PC-9 (cell line): ENCODE measurements around the gene GRAP2. TPM values are rescaled to one million over a fixed set of nuclear protein-coding genes. Genes with fewer than 3 reads are reported as not detected.
A peak's percentile ranks its signal among the peaks of the same experiment; 100 is the strongest.

Experiments
- BruUV-seq: library from RNA; stranded (reverse); fragments of 400-500 nt; replicated peaks from 2 replicates; lab custom pipeline; 2021; lab: Mats Ljungman, UMichigan
- CTCF ChIA-PET: fragments of 300-600 bp; sonication (Branson Sonifier 250); formaldehyde crosslinking; loops from one replicate; lab custom pipeline; 2022; ENCODE audit warnings: antibody characterized with exemption; lab: Charles Lee
- POLR2A ChIA-PET: fragments of 300-600 bp; sonication (Branson Sonifier 250); formaldehyde crosslinking; loops from one replicate; lab custom pipeline; 2022; ENCODE audit warnings: antibody characterized with exemption; ENCODE audit not compliant: unreplicated experiment; lab: Charles Lee
- DNase-seq, 2 experiments: peaks; one replicate each; pipeline versions ENCODE4 v3.0.0 to v3.0.0-alpha.2; 2015 to 2022; ENCODE audit warnings: mixed read lengths in 1 of 2
- H2AFZ ChIP-seq: fragments of 200-600 bp; sonication (generic); 2 replicates; pipeline ENCODE4 v1.8.1; 2017; ENCODE audit warnings: antibody characterized with exemption
- H3F3A ChIP-seq: fragments of 200-600 bp; sonication (generic); 2 replicates; pipeline ENCODE4 v1.8.1; 2017; ENCODE audit warnings: antibody characterized with exemption, mild to moderate bottlenecking, low read depth; ENCODE audit not compliant: insufficient read depth
- H3K27ac ChIP-seq: fragments of 200-600 bp; sonication (generic); 2 replicates; pipeline ENCODE4 v1.6.1; 2016; ENCODE audit warnings: mixed run types
- H3K27me3 ChIP-seq: fragments of 200-600 bp; sonication (generic); 2 replicates; pipeline ENCODE4 v1.6.1; 2016; ENCODE audit warnings: low read depth, mixed run types; ENCODE audit not compliant: insufficient read depth
- H3K36me3 ChIP-seq: fragments of 200-600 bp; sonication (generic); 2 replicates; pipeline ENCODE4 v1.6.1; 2016; ENCODE audit warnings: low read depth, mixed run types
- H3K4me1 ChIP-seq: fragments of 200-600 bp; sonication (generic); replicated peaks from 2 replicates; pipeline ENCODE4 v1.6.1; 2016; ENCODE audit warnings: mixed run types; ENCODE audit not compliant: insufficient read depth
- H3K4me2 ChIP-seq: fragments of 200-600 bp; sonication (generic); 2 replicates; pipeline ENCODE4 v1.6.1; 2017; ENCODE audit warnings: mixed run types
- H3K4me3 ChIP-seq: fragments of 200-600 bp; sonication (generic); 2 replicates; pipeline ENCODE4 v1.6.1; 2016; ENCODE audit warnings: mixed run types
- H3K79me2 ChIP-seq: fragments of 200-600 bp; sonication (generic); 2 replicates; pipeline ENCODE4 v1.6.1; 2017; ENCODE audit warnings: low read depth, mixed run types
- H3K9me2 ChIP-seq: fragments of 200-600 bp; sonication (generic); 2 replicates; pipeline ENCODE4 v1.8.1; 2017; ENCODE audit warnings: mild to moderate bottlenecking; ENCODE audit not compliant: insufficient read depth
- H3K9me3 ChIP-seq: fragments of 200-600 bp; sonication (generic); 2 replicates; pipeline ENCODE4 v1.8.1; 2016; ENCODE audit warnings: low read depth; ENCODE audit not compliant: insufficient read depth
- H4K20me1 ChIP-seq: fragments of 200-600 bp; sonication (generic); 2 replicates; pipeline ENCODE4 v1.8.1; 2017; ENCODE audit not compliant: insufficient read depth
- CTCF ChIP-seq: fragments of 200-600 bp; sonication (generic); conservative IDR thresholded peaks from 2 replicates; pipeline ENCODE4 v1.6.1; 2017; ENCODE audit warnings: mixed run types, antibody characterized with exemption, mild to moderate bottlenecking, moderate library complexity
- EZH2 ChIP-seq: fragments of 200-600 bp; sonication (generic); IDR thresholded peaks from 2 replicates; pipeline ENCODE4 v1.8.0; 2017; ENCODE audit warnings: antibody characterized with exemption, low read depth
- intact Hi-C: fragments of 100-400 bp; cut with micrococcal nuclease; formaldehyde crosslinking; loops from one replicate; pipeline ENCODE4 v1.10.0; 2022; ENCODE audit not compliant: unreplicated experiment
- total RNA-seq: library from RNA; stranded (reverse); gene quantifications from 2 replicates; pipeline ENCODE4 v1.2.3, GENCODE V29; 2021

The GRAP2 gene
- total RNA-seq, 1 experiment from 2014 or later, result not detected

GRCh38 chr22:39939830-39940229 is 38.9 kb downstream of the GRAP2 start:
- no peak overlapping the region for H3K4me2 ChIP-seq
- no peaks in the 10 kb centered on the region for H3K79me2 ChIP-seq
- intact Hi-C loops, result loop anchor here (5.0 to 10.0 kb wide), 2 partner anchors 315 to 398 kb away; no protein-coding TSS in a partner anchor
- H3K36me3 ChIP-seq, result no peaks in the 10 kb centered on the region
- H3K9me2 ChIP-seq, result no peaks in the 10 kb centered on the region
- ChIA-PET POLR2A (no interaction called here), CTCF (interaction anchor here (0.6 kb wide), 1 partner anchor 14 kb away, joined by 4 read pairs; no protein-coding TSS in a partner anchor)
- H3K9me3 ChIP-seq, result no peaks in the 10 kb centered on the region
- H3K4me1 ChIP-seq, result no peaks in the 10 kb centered on the region
- no peak overlapping the region for H2AFZ ChIP-seq
- TF ChIP-seq EZH2, result no peak
- no peak for TF ChIP-seq CTCF
- no peak overlapping the region for H3K27ac ChIP-seq
- H4K20me1 ChIP-seq, result peaks cover 3% of the 10 kb centered on the region; the same call in 1 of the 2 replicates
- H3K4me3 ChIP-seq, result no peak overlapping the region
- DNase-seq, result no peak
- BruUV-seq, result no TSS peak
- no peaks in the 10 kb centered on the region for H3F3A ChIP-seq
- H3K27me3 ChIP-seq, result peaks cover 76% of the 10 kb centered on the region

GRCh38 chr22:39940757-39941305 is 39.9 kb downstream of the GRAP2 start:
- CTCF ChIA-PET, result no interaction called here
- H3F3A ChIP-seq, result no peaks in the 10 kb centered on the region
- intact Hi-C loops, result no loop called here

DNA sequence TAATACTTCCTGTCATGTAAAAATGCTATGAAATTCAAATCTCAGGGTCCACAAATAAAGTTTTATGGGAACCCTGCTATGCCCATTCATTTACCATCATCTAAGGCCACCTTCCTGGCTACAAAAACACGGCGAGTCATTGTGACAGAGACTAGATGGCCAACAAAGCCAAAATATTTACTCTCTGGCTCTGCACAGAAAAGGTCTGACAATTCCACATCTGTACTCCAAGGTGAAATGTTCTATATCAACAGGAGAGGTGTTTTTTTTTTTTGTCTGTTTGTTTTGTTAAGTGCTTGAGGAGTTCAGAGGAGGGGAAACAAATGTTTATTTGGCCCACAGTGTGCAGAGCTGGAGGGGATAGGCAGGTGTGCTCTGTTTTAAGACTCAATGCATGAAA is 40.7 kb downstream of the GRAP2 start:
- no peaks in the 10 kb centered on the region for H3K79me2 ChIP-seq
- peaks cover 73% of the 10 kb centered on the region for H3K27me3 ChIP-seq
- no peak overlapping the region for H3K4me2 ChIP-seq
- intact Hi-C loops, result no loop called here
- no peak overlapping the region for H2AFZ ChIP-seq
- BruUV-seq, result no TSS peak
- no peaks in the 10 kb centered on the region for H3K9me3 ChIP-seq
- H4K20me1 ChIP-seq, result peaks cover 3% of the 10 kb centered on the region; the same call in 1 of the 2 replicates
- TF ChIP-seq EZH2 (no peak), CTCF (no peak)
- H3K9me2 ChIP-seq, result no peaks in the 10 kb centered on the region
- no peak for DNase-seq
- H3K27ac ChIP-seq, result no peak overlapping the region
- POLR2A ChIA-PET, result no interaction called here
- H3K4me1 ChIP-seq, result no peaks in the 10 kb centered on the region
- no peak overlapping the region for H3K4me3 ChIP-seq
- no peaks in the 10 kb centered on the region for H3K36me3 ChIP-seq
- no peaks in the 10 kb centered on the region for H3F3A ChIP-seq
- CTCF ChIA-PET, result no interaction called here

More at GRCh38 chr22:39940757-39941305, 39.9 kb downstream of the GRAP2 start:
- Histone ChIP-seq H2AFZ (no peak overlapping the region), H4K20me1 (peaks cover 3% of the 10 kb centered on the region; the same call in 1 of the 2 replicates), H3K4me2 (no peak overlapping the region), H3K79me2 (no peaks in the 10 kb centered on the region), H3K9me3 (no peaks in the 10 kb centered on the region), H3K9me2 (no peaks in the 10 kb centered on the region), H3K4me3 (no peak overlapping the region), H3K36me3 (no peaks in the 10 kb centered on the region), H3K27ac (no peak overlapping the region), H3K27me3 (peaks cover 75% of the 10 kb centered on the region), H3K4me1 (no peaks in the 10 kb centered on the region)
- TF ChIP-seq EZH2 (no peak), CTCF (0 out of 2 replicates have a peak, but pooled peaks have one; percentile 23)
- DNase-seq, result no peak
- POLR2A ChIA-PET, result no interaction called here
- BruUV-seq, result no TSS peak
